Osteoblast (primary cell): Measurements from ENCODE around the gene ITPKC. TPM values are rescaled to one million over a fixed set of nuclear protein-coding genes. Genes with fewer than 3 reads are reported as not detected.

Experiments used
- DNase-seq: peaks from one replicate; pipeline ENCODE4 v3.0.0; 2011; ENCODE audit warnings: low spot score, mixed read lengths; ENCODE audit not compliant: insufficient read length; ENCODE audit errors: missing footprints
- H2AFZ ChIP-seq: 2 replicates; pipeline ENCODE4 v1.6.0; 2011; ENCODE audit warnings: mild to moderate bottlenecking, low read length
- H3K27ac ChIP-seq: 2 replicates; pipeline ENCODE4 v1.5.1; 2011; ENCODE audit warnings: mild to moderate bottlenecking, low read depth, low read length, moderate library complexity
- H3K27me3 ChIP-seq: 2 replicates; pipeline ENCODE4 v1.6.0; 2012; ENCODE audit warnings: mild to moderate bottlenecking, control low read depth, inconsistent platforms, low read length, moderate library complexity; ENCODE audit not compliant: insufficient read depth
- H3K36me3 ChIP-seq: 2 replicates; pipeline ENCODE4 v1.5.1; 2011; ENCODE audit warnings: mild to moderate bottlenecking, low read length, control low read depth, moderate library complexity; ENCODE audit not compliant: insufficient read depth
- H3K4me1 ChIP-seq: 2 replicates; pipeline ENCODE4 v1.5.1; 2011; ENCODE audit warnings: mild to moderate bottlenecking, low read length, control low read depth, moderate library complexity; ENCODE audit not compliant: insufficient read depth
- H3K4me2 ChIP-seq: 2 replicates; pipeline ENCODE4 v1.6.0; 2011; ENCODE audit warnings: mild to moderate bottlenecking, low read length; ENCODE audit not compliant: insufficient read depth
- H3K4me3 ChIP-seq: fragments of 200-600 bp; sonication (generic); 3 replicates; pipeline ENCODE4 v1.5.1; 2012; ENCODE audit warnings: mild to moderate bottlenecking, low read length, inconsistent platforms; ENCODE audit not compliant: insufficient read depth
- H3K79me2 ChIP-seq: 2 replicates; pipeline ENCODE4 v1.6.0; 2012; ENCODE audit warnings: mild to moderate bottlenecking, low read length, control low read depth, inconsistent platforms; ENCODE audit not compliant: insufficient read depth
- H3K9me3 ChIP-seq: 2 replicates; pipeline ENCODE4 v1.5.1; 2011; ENCODE audit warnings: low read depth, low read length, control low read depth
- H4K20me1 ChIP-seq: 2 replicates; pipeline ENCODE4 v1.6.0; 2012; ENCODE audit warnings: mild to moderate bottlenecking, low read length, control low read depth; ENCODE audit not compliant: insufficient read depth
- CTCF ChIP-seq: IDR thresholded peaks from 2 replicates; pipeline ENCODE4 v1.5.1; 2011; ENCODE audit warnings: mild to moderate bottlenecking, low read depth, low read length, moderate library complexity; ENCODE audit errors: extremely low read depth
- total RNA-seq: library from RNA; depleted of rRNA; stranded (reverse); fragments of >200 nt; gene quantifications from 2 replicates; pipeline ENCODE4 v1.2.3, GENCODE V29; 2012

ITPKC gene
- total RNA-seq, 1 donor, result 9.8 TPM

GRCh38 chr19:40744554-40745401, 27.9 kb downstream of the ITPKC start:
- no peak overlapping the region for H3K4me2 ChIP-seq
- no peaks in the 10 kb centered on the region for H3K27me3 ChIP-seq
- H3K9me3 ChIP-seq, result no peaks in the 10 kb centered on the region
- H3K27ac ChIP-seq, result peak overlapping the region; percentile 52
- H3K36me3 ChIP-seq, result no peaks in the 10 kb centered on the region
- H4K20me1 ChIP-seq, result no peaks in the 10 kb centered on the region
- no peak overlapping the region for H3K4me3 ChIP-seq
- DNase-seq, result no peak
- no peaks in the 10 kb centered on the region for H3K79me2 ChIP-seq
- H2AFZ ChIP-seq, result peak overlapping the region; percentile 54
- peaks cover 16% of the 10 kb centered on the region for H3K4me1 ChIP-seq
- no peak for TF ChIP-seq CTCF

- DNase-seq, result peak; percentile 79
- Histone ChIP-seq H3K27ac (peak overlapping the region; percentile 52), H3K36me3 (no peaks in the 10 kb centered on the region), H3K4me3 (no peak overlapping the region), H3K79me2 (no peaks in the 10 kb centered on the region), H3K9me3 (no peaks in the 10 kb centered on the region), H3K4me2 (no peak overlapping the region), H3K4me1 (peaks cover 20% of the 10 kb centered on the region), H4K20me1 (no peaks in the 10 kb centered on the region), H2AFZ (peak overlapping the region; percentile 54), H3K27me3 (no peaks in the 10 kb centered on the region)
- no peak for TF ChIP-seq CTCF
These were observed 28.5 kb downstream of the ITPKC start for GRCh38 chr19:40745402-40745780.

- H2AFZ ChIP-seq, result no peak overlapping the region
- H3K27ac ChIP-seq, result no peak overlapping the region
- H3K4me1 ChIP-seq, result peaks cover 25% of the 10 kb centered on the region
- H3K36me3 ChIP-seq, result no peaks in the 10 kb centered on the region
- DNase-seq, result no peak
- TF ChIP-seq CTCF, result no peak
- H3K79me2 ChIP-seq, result peaks cover 14% of the 10 kb centered on the region
- no peak overlapping the region for H3K4me3 ChIP-seq
- H3K9me3 ChIP-seq, result no peaks in the 10 kb centered on the region
- H3K4me2 ChIP-seq, result no peak overlapping the region
- no peaks in the 10 kb centered on the region for H3K27me3 ChIP-seq
- H4K20me1 ChIP-seq, result no peaks in the 10 kb centered on the region
These were observed 30.6 kb downstream of the ITPKC start for GRCh38 chr19:40747536-40747935.

GRCh38 chr19:40750058-40750873, 33.4 kb downstream of the ITPKC start, which contains the start of gene ACTMAP:
Gene ACTMAP, minus strand, starts transcription at chr19:40750477. Its CDS starts 674 bp downstream, at chr19:40749803.
- peak within 1 kb of the TSS; percentile 99 for H3K27ac ChIP-seq
- no peak for TF ChIP-seq CTCF
- peaks cover 10% of the 10 kb centered on the region for H4K20me1 ChIP-seq
- peak within 1 kb of the TSS; percentile 92 for H3K4me2 ChIP-seq
- peaks cover 38% of the 10 kb centered on the region for H3K79me2 ChIP-seq
- no peaks in the 10 kb centered on the region for H3K27me3 ChIP-seq
- H3K4me3 ChIP-seq, result peak within 1 kb of the TSS; percentile 76
- peaks cover 30% of the 10 kb centered on the region for H3K4me1 ChIP-seq
- H3K36me3 ChIP-seq, result peaks cover 3% of the 10 kb centered on the region
- no peaks in the 10 kb centered on the region for H3K9me3 ChIP-seq
- peak; percentile 98 for DNase-seq
- H2AFZ ChIP-seq, result peak within 1 kb of the TSS; percentile 98
